Vagina (tissue), 2 donors: ENCODE measurements around the gene HSFX4. TPM values are rescaled to one million over a fixed set of nuclear protein-coding genes. Genes with fewer than 3 reads are reported as not detected.
"Not testable (repeated sequence)": the region's sequence is repeated elsewhere in the genome, so short reads cannot be mapped to it uniquely, and the experiment has no call there.

ENCODE experiments used
- DNase-seq, 2 donors: peaks; one replicate each; pipeline ENCODE4 v3.0.0-alpha.2; 2017; ENCODE audit errors: extremely low spot score in 2 of 2
- H3K27ac ChIP-seq: fragments of 200-600 bp; sonication (generic); one replicate; pipeline ENCODE4 v1.5.1; 2019
- H3K27me3 ChIP-seq: fragments of 200-600 bp; sonication (generic); one replicate; pipeline ENCODE4 v1.5.1; 2019
- H3K36me3 ChIP-seq, 2 donors: fragments of 200-600 bp; sonication (generic); one replicate each; pipeline ENCODE4 v1.5.1; 2017 to 2019
- H3K4me1 ChIP-seq: fragments of 200-600 bp; sonication (generic); one replicate; pipeline ENCODE4 v1.5.1; 2019
- H3K4me3 ChIP-seq, 2 donors: fragments of 200-600 bp; sonication (generic); 1 replicate in 1 of 2; 2 replicates in 1 of 2; pipeline ENCODE4 v1.5.1; 2016 to 2019
- H3K9me3 ChIP-seq: fragments of 200-600 bp; sonication (generic); one replicate; pipeline ENCODE4 v1.5.1; 2019
- POLR2A ChIP-seq, 2 donors: fragments of 450-650 bp; IDR thresholded peaks; one replicate each; pipeline ENCODE4 v1.6.1; 2017; ENCODE audit warnings: antibody characterized with exemption in 2 of 2, mild to moderate bottlenecking in 2 of 2, moderate library complexity in 2 of 2
- intact Hi-C: fragments of 100-400 bp; cut with DNase I; formaldehyde crosslinking; loops from one replicate; pipeline ENCODE4 v1.15.1; 2023
- total RNA-seq: library from RNA; depleted of rRNA; stranded (reverse); fragments of >200 nt; gene quantifications from one replicate; pipeline ENCODE4 v1.2.3, GENCODE V29; 2016

The HSFX4 gene
- total RNA-seq, 1 donor from 2014 or later, result not detected

DNA sequence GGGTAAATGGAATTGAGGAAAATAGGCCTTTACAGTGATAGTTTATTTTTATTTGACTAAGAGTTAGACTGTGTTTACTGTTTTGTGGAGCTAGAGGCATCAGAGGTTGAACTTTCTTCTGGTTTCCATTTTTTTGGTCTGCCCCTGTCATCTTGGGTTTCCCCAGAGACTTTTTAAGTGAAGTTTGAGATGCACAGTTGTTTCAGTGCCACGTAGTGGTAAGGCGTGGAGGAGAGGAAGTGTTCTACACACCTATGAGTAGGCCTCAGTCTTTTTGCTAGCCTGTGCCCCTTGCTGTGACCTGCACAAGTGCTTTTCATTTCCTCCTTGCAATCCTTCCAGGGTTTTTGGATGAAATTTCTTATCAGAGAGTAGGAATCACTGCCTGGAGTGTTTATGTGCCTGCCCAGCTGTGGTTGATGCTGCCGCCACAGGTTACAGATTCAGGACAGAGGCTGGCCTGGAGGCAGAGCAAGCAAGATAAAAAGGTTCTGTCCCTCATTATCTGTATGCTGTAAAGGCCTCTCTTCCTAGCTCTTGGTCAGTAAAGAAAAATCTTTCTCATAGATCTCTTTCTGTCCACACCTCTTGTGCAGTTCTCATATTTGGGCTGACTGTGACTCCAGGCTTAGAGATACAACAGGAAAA lies 12.5 kb upstream of the HSFX4 start:
- H3K27ac ChIP-seq, result no peak overlapping the region
- TF ChIP-seq POLR2A (IDR thresholded peaks at IDR 0.05), result no peak

GRCh38 chrX:149923836-149924235 lies 5.5 kb upstream of the HSFX4 start:
- H3K27ac ChIP-seq, H3K36me3 ChIP-seq, H3K4me3 ChIP-seq, intact Hi-C loops, H3K9me3 ChIP-seq, DNase-seq, H3K4me1 ChIP-seq, H3K27me3 ChIP-seq: not testable (repeated sequence)

More for the DNA sequence above, 12.5 kb upstream of the HSFX4 start:
- H3K4me3 ChIP-seq, result no peak overlapping the region
- H3K4me1 ChIP-seq, result no peaks in the 10 kb centered on the region
- H3K36me3 ChIP-seq, result no peaks in the 10 kb centered on the region
- intact Hi-C loops, result no loop called here
- DNase-seq, result no peak
- no peaks in the 10 kb centered on the region for H3K9me3 ChIP-seq
- H3K27me3 ChIP-seq, result no peaks in the 10 kb centered on the region

DNA sequence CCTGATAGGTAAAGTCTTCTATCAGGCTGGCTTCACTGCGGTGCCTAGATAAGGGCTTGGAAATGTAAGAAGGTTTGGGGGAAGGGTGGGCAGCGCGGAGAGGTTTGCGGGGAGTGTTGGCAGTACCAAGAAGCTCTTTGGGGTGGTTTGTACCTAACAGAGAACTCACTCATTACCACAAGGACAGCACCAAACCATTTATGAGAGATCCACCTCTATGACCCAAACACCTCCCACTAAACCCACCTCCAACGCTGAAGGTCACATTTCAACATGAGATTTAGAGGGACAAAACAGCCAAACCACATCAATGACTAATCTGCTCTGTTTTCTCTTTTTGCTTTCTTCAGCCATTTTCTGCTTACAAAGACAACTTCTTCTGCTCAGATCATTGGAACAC lies 4.9 kb upstream of the HSFX4 start:
- H3K36me3 ChIP-seq, H3K27me3 ChIP-seq, H3K9me3 ChIP-seq, intact Hi-C loops, H3K27ac ChIP-seq, H3K4me1 ChIP-seq, H3K4me3 ChIP-seq, DNase-seq: not testable (repeated sequence)

- H3K27ac ChIP-seq, H3K36me3 ChIP-seq, H3K4me1 ChIP-seq, H3K4me3 ChIP-seq, DNase-seq, H3K9me3 ChIP-seq, H3K27me3 ChIP-seq, intact Hi-C loops: not testable (repeated sequence)
Measured at GRCh38 chrX:149927245-149927963, 2.0 kb upstream of the HSFX4 start.

DNA sequence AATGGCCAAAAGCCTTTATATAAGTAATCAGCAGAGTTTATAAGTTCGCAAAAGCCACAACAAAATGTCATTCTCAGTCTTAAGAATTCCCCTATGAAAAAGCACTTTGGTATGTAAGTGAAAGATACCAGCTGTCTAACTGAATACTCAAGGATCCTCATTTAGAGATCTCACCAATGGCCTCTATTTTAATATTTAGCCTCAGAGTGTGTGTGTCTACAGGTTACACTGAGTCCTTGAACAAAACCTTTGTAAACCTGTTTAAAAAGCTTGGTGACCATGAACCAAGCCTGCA lies 1.5 kb upstream of the HSFX4 start:
- intact Hi-C loops, DNase-seq, H3K4me1 ChIP-seq, H3K27ac ChIP-seq, H3K9me3 ChIP-seq, H3K36me3 ChIP-seq, H3K27me3 ChIP-seq, H3K4me3 ChIP-seq: not testable (repeated sequence)

- H3K9me3 ChIP-seq, H3K4me3 ChIP-seq, H3K4me1 ChIP-seq, H3K27ac ChIP-seq, H3K27me3 ChIP-seq, H3K36me3 ChIP-seq, intact Hi-C loops, DNase-seq: not testable (repeated sequence)
Measured at GRCh38 chrX:149928635-149929034, 738 bp upstream of the HSFX4 start.

- H3K9me3 ChIP-seq, H3K27ac ChIP-seq, H3K36me3 ChIP-seq, DNase-seq, H3K27me3 ChIP-seq, intact Hi-C loops, H3K4me3 ChIP-seq, H3K4me1 ChIP-seq: not testable (repeated sequence)
Measured at GRCh38 chrX:149931355-149931754, 2.0 kb downstream of the HSFX4 start.

- intact Hi-C loops, result not testable (repeated sequence)
Measured at GRCh38 chrX:149932150-149932549, 2.8 kb downstream of the HSFX4 start.

GRCh38 chrX:149932970-149933369 lies 3.6 kb downstream of the HSFX4 start:
- H3K4me1 ChIP-seq, DNase-seq, H3K27me3 ChIP-seq, intact Hi-C loops, H3K27ac ChIP-seq, H3K4me3 ChIP-seq, H3K9me3 ChIP-seq, H3K36me3 ChIP-seq: not testable (repeated sequence)

More at GRCh38 chrX:149932150-149932549, 2.8 kb downstream of the HSFX4 start:
- H3K4me3 ChIP-seq, H3K36me3 ChIP-seq, H3K4me1 ChIP-seq, H3K9me3 ChIP-seq, DNase-seq, H3K27ac ChIP-seq, H3K27me3 ChIP-seq: not testable (repeated sequence)

- H3K4me3 ChIP-seq, DNase-seq, H3K36me3 ChIP-seq, H3K4me1 ChIP-seq, H3K27ac ChIP-seq, H3K9me3 ChIP-seq, intact Hi-C loops, H3K27me3 ChIP-seq: not testable (repeated sequence)
Measured at GRCh38 chrX:149933547-149933946, 4.2 kb downstream of the HSFX4 start.

DNA sequence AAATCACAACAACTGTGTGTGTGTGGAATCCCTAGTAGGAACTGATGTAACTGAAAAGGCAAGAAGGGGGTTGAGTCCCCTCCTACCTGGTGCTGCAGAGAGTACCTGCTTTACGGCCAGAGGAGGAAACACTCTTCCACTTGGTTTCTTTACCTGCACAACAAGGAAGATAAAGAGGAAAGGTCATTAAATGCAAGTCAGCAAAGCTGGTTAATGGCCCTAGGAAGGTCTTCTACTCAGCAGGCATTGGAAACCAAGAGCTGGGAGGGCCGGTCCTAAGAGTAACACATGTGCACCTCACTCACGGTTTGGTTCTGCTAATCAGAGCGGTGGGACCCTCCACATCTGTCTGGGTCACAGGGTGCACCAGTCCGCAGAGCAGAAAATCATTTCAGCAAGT lies 8.0 kb downstream of the HSFX4 start:
- H3K9me3 ChIP-seq, H3K36me3 ChIP-seq, intact Hi-C loops, H3K4me1 ChIP-seq, DNase-seq, H3K27me3 ChIP-seq: not testable (repeated sequence)
- Histone ChIP-seq H3K27ac (peak overlapping the region; percentile 90), H3K4me3 (peak overlapping the region; percentile 67 to 72)
